Measurements from ENCODE around the gene DSCAM.

The DSCAM gene

GRCh38 chr21:40681164-40681859, 165.6 kb downstream of the DSCAM start:
- no peak for TF ChIP-seq CTCF (IDR thresholded peaks at IDR 0.05; ENCODE audit: low read depth, low read length)
- DNase-seq (ENCODE audit: low read depth in 2 of 2): no peak
- H3K4me3 ChIP-seq (replicated peaks in 1 of 2; ENCODE audit: low read depth in 2 of 2, low read length in 2 of 2): no peak overlapping the region

- no peak for TF ChIP-seq CTCF (IDR thresholded peaks at IDR 0.05; ENCODE audit: low read depth, low read length)
- no peak for DNase-seq (ENCODE audit: low read depth in 2 of 2)
These were observed 166.6 kb downstream of the DSCAM start for GRCh38 chr21:40680311-40680710.

GRCh38 chr21:40678681-40679284, 168.2 kb downstream of the DSCAM start:
- TF ChIP-seq CTCF (IDR thresholded peaks at IDR 0.05; ENCODE audit: low read depth, low read length): no peak
- H3K4me3 ChIP-seq (replicated peaks in 1 of 2; ENCODE audit: low read depth in 2 of 2, low read length in 2 of 2): no peak overlapping the region
- DNase-seq (ENCODE audit: low read depth in 2 of 2): no peak

More at GRCh38 chr21:40680311-40680710, 166.6 kb downstream of the DSCAM start:
- no peak overlapping the region for H3K4me3 ChIP-seq (replicated peaks in 1 of 2; ENCODE audit: low read depth in 2 of 2, low read length in 2 of 2)

GRCh38 chr21:40675017-40675416, 171.9 kb downstream of the DSCAM start:
- DNase-seq (ENCODE audit: low read depth in 2 of 2): no peak
- no peak overlapping the region for H3K4me3 ChIP-seq (replicated peaks in 1 of 2; ENCODE audit: low read depth in 2 of 2, low read length in 2 of 2)
- TF ChIP-seq CTCF (IDR thresholded peaks at IDR 0.05; ENCODE audit: low read depth, low read length): no peak

- H3K4me3 ChIP-seq (replicated peaks in 1 of 2; ENCODE audit: low read depth in 2 of 2, low read length in 2 of 2): no peak overlapping the region
- TF ChIP-seq CTCF (IDR thresholded peaks at IDR 0.05; ENCODE audit: low read depth, low read length): no peak
- no peak for DNase-seq (ENCODE audit: low read depth in 2 of 2)
These were observed 174.4 kb downstream of the DSCAM start for GRCh38 chr21:40672602-40673001.

- DNase-seq (ENCODE audit: low read depth in 2 of 2): no peak
- TF ChIP-seq CTCF (IDR thresholded peaks at IDR 0.05; ENCODE audit: low read depth, low read length): no peak
These were observed 175.2 kb downstream of the DSCAM start for GRCh38 chr21:40671716-40672115.

More at GRCh38 chr21:40671716-40672115, 175.2 kb downstream of the DSCAM start:
- no peak overlapping the region for H3K4me3 ChIP-seq (replicated peaks in 1 of 2; ENCODE audit: low read depth in 2 of 2, low read length in 2 of 2)
